PC-3 (cell line): ENCODE data around the gene INPP5D. TPM values are rescaled to one million over a fixed set of nuclear protein-coding genes. Genes with fewer than 3 reads are reported as not detected.

Source experiments
- ATAC-seq: fragments of 200-7000 bp; cut with Tn5 transposase; 2 replicates; pipeline ENCODE4 v1.9.1; 2020; ENCODE audit warnings: mild to moderate bottlenecking, moderate library complexity
- BruUV-seq: library from RNA; stranded (reverse); fragments of 400-500 nt; replicated peaks from 2 replicates; lab custom pipeline; 2021; lab: Mats Ljungman, UMichigan
- CTCF ChIA-PET: fragments of 300-600 bp; sonication (Branson Sonifier 250); formaldehyde crosslinking; loops from one replicate; lab custom pipeline; 2022; ENCODE audit warnings: antibody characterized with exemption; lab: Charles Lee
- POLR2A ChIA-PET: fragments of 300-600 bp; sonication (Branson Sonifier 250); formaldehyde crosslinking; loops from one replicate; lab custom pipeline; 2022; ENCODE audit warnings: antibody characterized with exemption; ENCODE audit not compliant: unreplicated experiment; lab: Charles Lee
- DNase-seq: peaks from one replicate; pipeline ENCODE4 v3.0.0-alpha.2; 2015
- H2AFZ ChIP-seq: fragments of 300-600 bp; sonication (generic); 2 replicates; pipeline ENCODE4 v1.6.0; 2016; ENCODE audit warnings: antibody characterized with exemption, low read length
- H3F3A ChIP-seq: fragments of 300-600 bp; sonication (generic); one replicate; pipeline ENCODE4 v1.6.0; 2017; ENCODE audit warnings: antibody characterized with exemption, low read length, control low read depth, mild to moderate bottlenecking; ENCODE audit not compliant: unreplicated experiment
- H3K27ac ChIP-seq: fragments of 300-600 bp; sonication (generic); 2 replicates; pipeline ENCODE4 v1.5.1; 2016; ENCODE audit warnings: mild to moderate bottlenecking, low read length
- H3K27me3 ChIP-seq: fragments of 300-600 bp; sonication (generic); 2 replicates; pipeline ENCODE4 v1.6.1; 2016; ENCODE audit warnings: low read length, mixed read lengths
- H3K36me3 ChIP-seq: fragments of 300-600 bp; sonication (generic); 2 replicates; pipeline ENCODE4 v1.6.1; 2016; ENCODE audit warnings: low read depth, mixed run types, low read length, mixed read lengths
- H3K4me1 ChIP-seq: fragments of 300-600 bp; sonication (generic); 2 replicates; pipeline ENCODE4 v1.5.1; 2016; ENCODE audit warnings: low read length; ENCODE audit not compliant: insufficient read depth
- H3K4me2 ChIP-seq: fragments of 300-600 bp; sonication (generic); 2 replicates; pipeline ENCODE4 v1.6.0; 2016; ENCODE audit warnings: low read length
- H3K4me3 ChIP-seq: fragments of 300-600 bp; sonication (generic); 2 replicates; pipeline ENCODE4 v1.5.1; 2016; ENCODE audit warnings: mild to moderate bottlenecking, low read length, mixed read lengths
- H3K79me2 ChIP-seq: fragments of 300-600 bp; sonication (generic); 2 replicates; pipeline ENCODE4 v1.6.1; 2017; ENCODE audit warnings: low read length, mixed read lengths
- H3K9ac ChIP-seq: fragments of 300-600 bp; sonication (generic); 2 replicates; pipeline ENCODE4 v1.6.0; 2016; ENCODE audit warnings: mild to moderate bottlenecking, low read length
- H3K9me2 ChIP-seq: fragments of 300-600 bp; sonication (generic); replicated peaks from 2 replicates; pipeline ENCODE4 v1.6.1; 2016; ENCODE audit warnings: mixed run types, low read length, mixed read lengths
- H3K9me3 ChIP-seq: fragments of 300-600 bp; sonication (generic); 2 replicates; pipeline ENCODE4 v1.6.1; 2016; ENCODE audit warnings: low read length, mixed read lengths
- H4K20me1 ChIP-seq: fragments of 300-600 bp; sonication (generic); 2 replicates; pipeline ENCODE4 v1.6.1; 2016; ENCODE audit warnings: low read length, mixed read lengths
- CTCF ChIP-seq: fragments of 300-600 bp; sonication (generic); conservative IDR thresholded peaks from 2 replicates; pipeline ENCODE4 v1.5.1; 2017; ENCODE audit warnings: antibody characterized with exemption, low read depth, mild to moderate bottlenecking, low read length
- EZH2 ChIP-seq: fragments of 300-600 bp; sonication (generic); IDR thresholded peaks from one replicate; pipeline ENCODE4 v1.6.1; 2017; ENCODE audit warnings: antibody characterized with exemption, mild to moderate bottlenecking, low read length; ENCODE audit not compliant: unreplicated experiment
- EZH2phosphoT487 ChIP-seq: fragments of 300-600 bp; sonication (generic); IDR thresholded peaks from 2 replicates; pipeline ENCODE4 v1.6.1; 2018; ENCODE audit warnings: mild to moderate bottlenecking, antibody characterized with exemption, low read length, borderline replicate concordance
- intact Hi-C: fragments of 100-400 bp; cut with micrococcal nuclease; formaldehyde crosslinking; loops from 2 replicates; pipeline ENCODE4 v1.9.0; 2023
- total RNA-seq: library from RNA; depleted of rRNA; stranded (reverse); fragments of >200 nt; gene quantifications from 2 replicates; pipeline ENCODE4 v1.2.3, GENCODE V29; 2014

Gene INPP5D
- total RNA-seq, 1 experiment from 2014 or later: 0.26 TPM

DNA sequence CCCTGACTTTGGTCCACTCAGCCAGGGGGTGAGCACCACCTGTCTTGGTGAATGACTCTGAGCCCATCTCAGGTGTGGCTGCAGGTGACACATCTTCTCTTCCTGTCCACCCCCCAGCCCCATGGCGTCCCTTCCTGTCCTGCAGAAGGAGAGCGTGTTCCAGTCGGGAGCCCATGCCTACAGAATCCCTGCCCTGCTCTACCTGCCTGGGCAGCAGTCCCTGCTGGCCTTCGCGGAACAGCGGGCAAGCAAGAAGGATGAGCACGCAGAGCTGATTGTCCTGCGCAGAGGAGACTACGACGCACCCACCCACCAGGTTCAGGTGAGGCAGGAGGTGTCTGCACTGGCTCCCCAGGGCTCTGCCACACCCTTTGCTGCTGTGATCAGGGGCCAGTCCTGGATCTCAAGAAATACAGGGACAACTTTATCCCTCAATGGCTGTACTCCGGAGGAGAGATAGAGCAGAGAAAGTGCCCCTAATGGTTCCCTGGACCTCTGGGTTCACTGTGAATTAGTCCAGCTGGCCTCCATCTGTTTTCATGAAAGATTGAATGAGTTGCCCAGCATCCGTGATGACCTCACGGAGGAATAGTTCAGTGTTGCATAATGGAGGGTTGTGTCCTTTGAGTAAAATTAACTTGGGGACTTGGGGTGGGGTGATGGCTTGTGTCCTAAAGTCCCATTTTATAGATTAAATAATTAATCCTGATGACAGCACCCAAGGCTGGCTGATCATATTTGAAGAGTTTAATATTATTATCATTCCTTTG lies 27.4 kb upstream of the INPP5D start, which contains the start of gene NEU2:
Gene NEU2, plus strand, starts transcription at position 122 of the 770 bp plus-strand sequence. Its CDS starts 0 bp downstream, at position 122.
- H3K9ac ChIP-seq: peak within 1 kb of the TSS; percentile 63
- H3K4me1 ChIP-seq: peaks cover 80% of the 10 kb centered on the region
- peak within 1 kb of the TSS; percentile 40 for H3K4me2 ChIP-seq
- no peak for DNase-seq
- peak within 1 kb of the TSS; percentile 98 for H3K27ac ChIP-seq
- intact Hi-C loops: loop anchor here (1.0 kb wide), 1 partner anchor 17 kb away; no protein-coding TSS in a partner anchor
- BruUV-seq: no TSS peak
- POLR2A ChIA-PET: interaction anchor here (0.5 to 1.4 kb wide), 2 partner anchors 53 to 220 kb away, joined by 3 to 4 read pairs; no protein-coding TSS in a partner anchor
- H3K36me3 ChIP-seq: no peaks in the 10 kb centered on the region
- ATAC-seq: no peak
- peaks cover 12% of the 10 kb centered on the region for H3F3A ChIP-seq
- H4K20me1 ChIP-seq: no peaks in the 10 kb centered on the region
- no peak within 1 kb of the TSS for H3K4me3 ChIP-seq
- no peaks in the 10 kb centered on the region for H3K27me3 ChIP-seq
- no peak within 1 kb of the TSS for H2AFZ ChIP-seq
- H3K9me3 ChIP-seq: no peaks in the 10 kb centered on the region
- peaks cover 26% of the 10 kb centered on the region for H3K79me2 ChIP-seq
- H3K9me2 ChIP-seq: no peaks in the 10 kb centered on the region
- CTCF ChIA-PET: interaction anchor here (0.6 to 1.5 kb wide), 3 partner anchors 19 to 219 kb away, joined by 3 to 4 read pairs (median 3); partner anchors contain the start of gene ATG16L1
- no peak for TF ChIP-seq CTCF
- TF ChIP-seq EZH2phosphoT487: no peak
- TF ChIP-seq EZH2: no peak

GRCh38 chr2:233033672-233034071 lies 26.5 kb upstream of the INPP5D start:
- no TSS peak for BruUV-seq
- Histone ChIP-seq H3K4me1 (peaks cover 78% of the 10 kb centered on the region), H3K79me2 (peaks cover 26% of the 10 kb centered on the region), H4K20me1 (no peaks in the 10 kb centered on the region), H3F3A (peaks cover 11% of the 10 kb centered on the region), H3K27me3 (no peaks in the 10 kb centered on the region), H3K4me3 (no peak overlapping the region), H3K4me2 (peak overlapping the region; percentile 68), H3K9ac (peak overlapping the region; percentile 73; the same call in 1 of the 2 replicates), H3K9me3 (no peaks in the 10 kb centered on the region), H2AFZ (0 out of 2 replicates have a peak overlapping the region, but pooled peaks have one; percentile 20), H3K9me2 (no peaks in the 10 kb centered on the region), H3K36me3 (no peaks in the 10 kb centered on the region), H3K27ac (peak overlapping the region; percentile 98)
- DNase-seq: peak; percentile 96
- ATAC-seq: peak; percentile 56
- CTCF ChIA-PET: interaction anchor here (0.6 to 1.5 kb wide), 3 partner anchors 18 to 218 kb away, joined by 3 to 4 read pairs (median 3); partner anchors contain the start of gene ATG16L1
- intact Hi-C loops: loop anchor here (1.0 kb wide), 1 partner anchor 16 kb away; no protein-coding TSS in a partner anchor
- TF ChIP-seq CTCF (no peak), EZH2phosphoT487 (no peak), EZH2 (no peak)
- POLR2A ChIA-PET: interaction anchor here (0.6 to 1.4 kb wide), 4 partner anchors 15 to 216 kb away, joined by 3 to 9 read pairs (median 6); no protein-coding TSS in a partner anchor
